HG02840 (cell line): Measurements from ENCODE around the gene CTPS2.
"Not testable (repeated sequence)": the region's sequence is repeated elsewhere in the genome, so short reads cannot be mapped to it uniquely, and the experiment has no call there.

Experiments
- ATAC-seq: cut with Tn5 transposase; IDR thresholded peaks from one replicate; pipeline ENCODE4 v1.9.1; 2021; ENCODE audit warnings: mild to moderate bottlenecking, moderate library complexity, moderate number of reproducible peaks; ENCODE audit not compliant: unreplicated experiment, low FRiP score

CTPS2 gene

GRCh38 chrX:16610121-16610621, 102.3 kb downstream of the CTPS2 start:
- ATAC-seq, result no peak

- no peak for ATAC-seq
Observed at GRCh38 chrX:16606142-16606720, 106.2 kb downstream of the CTPS2 start.

DNA sequence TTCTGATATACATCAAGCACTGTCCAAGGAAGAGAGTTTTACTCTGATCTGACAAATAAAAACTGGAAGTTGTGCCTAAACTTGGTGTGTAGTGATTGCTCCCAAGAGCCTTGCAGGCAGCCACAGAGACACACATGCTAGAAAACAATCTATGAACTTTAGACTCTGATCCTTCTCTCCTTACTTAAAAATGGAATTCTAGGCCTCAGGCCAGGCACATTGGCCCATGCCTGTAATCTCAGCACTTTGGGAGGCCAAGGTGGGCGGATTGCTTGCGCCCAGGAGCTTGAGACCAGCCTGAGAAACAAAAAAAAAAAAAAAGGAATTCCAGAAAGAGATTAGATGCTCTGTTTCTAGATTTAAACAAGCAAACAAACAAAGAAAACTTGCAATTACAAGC, 108.1 kb downstream of the CTPS2 start:
- no peak for ATAC-seq

GRCh38 chrX:16603822-16604221, 108.6 kb downstream of the CTPS2 start:
- ATAC-seq, result no peak

- not testable (repeated sequence) for ATAC-seq
Observed at GRCh38 chrX:16603235-16603634, 109.2 kb downstream of the CTPS2 start.

- ATAC-seq, result no peak
Observed at GRCh38 chrX:16601885-16602284, 110.6 kb downstream of the CTPS2 start.

GRCh38 chrX:16594490-16594889, 118.0 kb downstream of the CTPS2 start:
- no peak for ATAC-seq

GRCh38 chrX:16593801-16594200, 118.7 kb downstream of the CTPS2 start:
- no peak for ATAC-seq

DNA sequence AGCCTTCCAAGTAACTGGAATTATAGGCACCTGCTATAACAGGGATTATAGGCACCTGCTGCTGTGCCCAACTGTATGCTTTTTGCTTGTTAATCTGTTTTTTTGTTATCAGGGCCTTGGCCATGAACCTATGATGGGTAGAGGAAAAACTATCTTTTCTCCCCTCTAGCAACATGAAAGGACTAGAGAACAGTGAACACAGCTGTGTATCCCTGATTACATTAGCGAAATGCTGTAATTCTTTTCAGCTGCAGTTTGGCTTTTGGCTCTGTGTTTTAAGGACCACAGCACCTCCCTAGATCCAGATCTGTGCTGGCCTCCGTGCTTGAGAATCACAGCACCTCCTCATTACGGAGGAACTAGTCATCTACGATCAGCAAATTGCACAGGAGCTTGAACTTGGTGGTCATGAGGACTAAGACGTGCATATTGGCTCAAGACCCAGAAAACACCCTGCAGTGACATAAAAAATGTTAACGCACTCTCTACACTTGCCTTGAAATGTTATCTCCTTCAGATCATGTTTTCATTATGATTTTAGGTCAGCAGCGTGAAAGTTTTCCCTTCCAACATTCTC, 120.2 kb downstream of the CTPS2 start:
- no peak for ATAC-seq

- no peak for ATAC-seq
Observed at GRCh38 chrX:16589826-16590225, 122.6 kb downstream of the CTPS2 start.

DNA sequence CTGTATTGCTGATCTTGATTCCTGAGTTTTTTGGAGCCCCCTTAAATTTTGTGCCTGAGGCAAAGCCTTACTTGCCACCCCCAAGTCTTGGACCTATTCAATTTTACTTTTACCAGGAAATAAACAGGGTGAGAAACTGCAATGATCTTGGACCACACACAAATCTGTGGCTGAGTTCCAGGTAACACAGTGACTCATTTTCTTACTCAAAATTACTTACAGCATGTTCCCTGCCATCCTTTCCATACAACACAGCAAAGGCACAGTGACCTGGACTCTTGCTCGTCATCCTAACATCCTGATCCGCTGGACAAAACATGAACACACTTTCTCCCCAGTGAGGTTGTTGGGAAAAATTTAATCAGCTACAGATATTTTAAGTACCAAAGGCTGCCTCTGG, 123.3 kb downstream of the CTPS2 start:
- no peak for ATAC-seq

DNA sequence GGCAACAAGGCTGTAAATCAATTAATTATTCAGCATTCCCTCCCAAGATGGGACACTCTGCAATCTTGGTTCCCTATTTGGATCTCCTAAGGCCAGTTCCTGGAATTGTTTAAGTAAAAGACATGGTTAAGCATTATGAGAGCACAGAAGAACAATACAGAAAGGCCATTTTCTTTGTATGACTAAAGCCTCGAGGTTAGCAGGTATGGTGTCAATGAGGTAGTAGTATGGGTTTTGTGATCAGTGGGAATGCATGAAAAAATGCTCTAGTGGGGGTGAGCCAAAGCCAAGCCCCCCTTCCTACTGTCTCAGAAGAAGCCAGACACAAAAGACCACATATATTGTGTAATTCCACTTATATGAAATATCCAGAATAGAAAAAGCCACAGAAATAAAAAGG, 124.2 kb downstream of the CTPS2 start:
- ATAC-seq, result no peak

GRCh38 chrX:16587836-16588235, 124.6 kb downstream of the CTPS2 start:
- no peak for ATAC-seq

DNA sequence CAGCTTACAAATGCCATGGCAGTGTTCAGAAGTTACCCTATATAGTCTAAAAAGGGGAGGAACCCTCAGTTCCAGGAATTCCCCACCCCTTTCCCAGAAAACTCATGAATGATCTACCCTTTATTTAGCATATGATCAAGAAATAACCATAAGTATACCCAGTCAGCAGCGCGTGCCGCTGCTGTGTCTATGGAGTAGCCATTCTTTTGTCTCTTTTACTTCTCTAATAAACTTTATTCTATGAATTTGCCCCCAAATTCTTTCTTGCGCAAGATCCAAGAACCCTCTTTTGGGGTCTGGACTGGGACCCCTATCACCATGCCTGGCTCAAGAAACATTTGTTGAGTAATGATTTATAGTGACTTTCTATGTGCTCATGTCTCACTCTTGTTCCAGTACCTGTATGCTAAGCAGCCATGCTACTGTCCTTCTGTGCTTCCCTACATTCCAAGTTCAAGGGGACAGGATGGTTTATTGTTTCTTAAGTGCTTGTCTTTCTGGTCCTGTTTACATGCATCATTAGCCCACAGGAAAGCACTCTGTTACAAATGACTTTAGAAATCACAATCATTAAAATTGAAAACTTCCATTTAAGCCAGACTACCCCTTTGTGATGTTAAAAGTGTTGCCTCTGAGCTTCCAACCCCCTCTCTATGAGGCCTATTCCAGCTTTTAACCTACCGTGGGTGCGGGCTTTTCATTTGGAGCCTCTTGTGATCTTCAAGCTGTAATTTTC, 125.9 kb downstream of the CTPS2 start:
- ATAC-seq, result no peak

GRCh38 chrX:16585486-16586376, 126.7 kb downstream of the CTPS2 start:
- no peak for ATAC-seq

GRCh38 chrX:16580004-16580797, 132.3 kb downstream of the CTPS2 start:
- ATAC-seq, result not testable (repeated sequence)

GRCh38 chrX:16579517-16579916, 133.0 kb downstream of the CTPS2 start:
- no peak for ATAC-seq

- no peak for ATAC-seq
Observed at GRCh38 chrX:16578218-16578617, 134.3 kb downstream of the CTPS2 start.

DNA sequence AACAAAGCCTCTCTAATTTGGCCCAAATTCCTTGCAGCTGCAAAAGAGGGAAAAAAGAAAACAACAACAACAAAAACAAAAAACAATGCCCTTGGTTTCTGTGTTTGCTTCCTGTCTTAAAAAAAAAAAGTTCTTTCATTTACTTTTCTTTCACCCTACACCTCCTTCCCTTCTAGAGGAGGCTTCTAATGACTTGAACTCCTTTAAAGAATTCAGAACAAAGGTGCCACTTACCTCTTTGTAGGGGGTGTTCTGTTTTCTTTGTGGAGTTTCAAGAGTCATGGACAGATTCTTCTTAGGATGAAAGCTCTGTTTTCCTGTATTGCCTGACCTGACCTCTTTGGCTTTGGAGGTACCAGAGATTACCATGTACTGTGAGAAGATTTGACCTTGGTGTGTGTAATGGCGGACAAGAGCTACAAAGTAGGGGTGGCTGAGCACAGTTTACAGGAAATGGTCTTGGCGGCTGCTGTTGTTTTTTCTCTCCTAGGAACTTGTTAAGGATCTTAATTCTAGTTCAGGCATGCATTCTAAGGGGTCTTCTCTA, 134.9 kb downstream of the CTPS2 start:
- ATAC-seq, result no peak

- ATAC-seq, result not testable (repeated sequence)
Observed at GRCh38 chrX:16575388-16575787, 137.1 kb downstream of the CTPS2 start.
